GM21447 (cell line): ENCODE results near the gene SLC6A6.

Experiments used
- ATAC-seq: cut with Tn5 transposase; IDR thresholded peaks from one replicate; pipeline ENCODE4 v1.9.1; 2021; ENCODE audit not compliant: unreplicated experiment

The SLC6A6 gene

DNA sequence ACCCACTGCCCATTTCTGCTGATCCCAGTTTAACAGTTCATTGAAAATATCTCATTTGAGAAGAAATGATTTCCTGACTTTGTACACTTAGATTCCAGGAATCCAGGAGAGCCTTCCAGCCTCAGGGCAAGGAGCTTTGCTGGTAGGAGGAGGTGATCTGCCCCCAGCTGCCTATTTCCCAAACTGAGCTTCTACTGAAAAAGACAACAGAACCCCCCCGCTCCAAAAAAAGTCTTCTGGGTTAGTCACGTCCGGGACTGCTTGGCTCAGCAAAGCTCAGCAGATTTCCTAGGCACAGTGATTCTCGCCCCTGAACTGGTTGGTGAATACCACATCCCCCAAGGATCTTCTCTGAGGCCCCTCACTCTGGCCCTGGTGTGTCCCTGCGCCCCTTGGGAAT, 13.1 kb downstream of the SLC6A6 start:
- no peak for ATAC-seq

DNA sequence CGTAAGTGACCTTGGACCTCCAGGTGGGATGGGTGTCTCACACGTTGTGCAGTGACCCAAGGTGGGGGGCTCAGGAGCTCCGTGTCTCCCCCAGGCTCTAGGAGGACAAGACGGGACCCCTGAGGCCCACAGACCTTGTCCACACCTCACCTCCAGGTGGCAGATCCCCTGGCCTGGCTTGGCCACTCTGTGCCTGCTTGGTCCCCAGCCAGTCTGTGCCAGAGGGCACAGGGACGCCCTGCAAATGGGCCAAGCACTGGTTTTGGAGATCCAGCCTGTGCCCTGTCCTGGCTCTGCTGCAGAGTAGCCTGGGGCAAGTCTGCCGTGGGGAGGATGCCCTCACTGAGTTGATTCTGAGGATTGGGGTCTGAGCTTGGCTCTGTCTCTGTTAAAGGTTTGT, 14.0 kb downstream of the SLC6A6 start:
- no peak for ATAC-seq

DNA sequence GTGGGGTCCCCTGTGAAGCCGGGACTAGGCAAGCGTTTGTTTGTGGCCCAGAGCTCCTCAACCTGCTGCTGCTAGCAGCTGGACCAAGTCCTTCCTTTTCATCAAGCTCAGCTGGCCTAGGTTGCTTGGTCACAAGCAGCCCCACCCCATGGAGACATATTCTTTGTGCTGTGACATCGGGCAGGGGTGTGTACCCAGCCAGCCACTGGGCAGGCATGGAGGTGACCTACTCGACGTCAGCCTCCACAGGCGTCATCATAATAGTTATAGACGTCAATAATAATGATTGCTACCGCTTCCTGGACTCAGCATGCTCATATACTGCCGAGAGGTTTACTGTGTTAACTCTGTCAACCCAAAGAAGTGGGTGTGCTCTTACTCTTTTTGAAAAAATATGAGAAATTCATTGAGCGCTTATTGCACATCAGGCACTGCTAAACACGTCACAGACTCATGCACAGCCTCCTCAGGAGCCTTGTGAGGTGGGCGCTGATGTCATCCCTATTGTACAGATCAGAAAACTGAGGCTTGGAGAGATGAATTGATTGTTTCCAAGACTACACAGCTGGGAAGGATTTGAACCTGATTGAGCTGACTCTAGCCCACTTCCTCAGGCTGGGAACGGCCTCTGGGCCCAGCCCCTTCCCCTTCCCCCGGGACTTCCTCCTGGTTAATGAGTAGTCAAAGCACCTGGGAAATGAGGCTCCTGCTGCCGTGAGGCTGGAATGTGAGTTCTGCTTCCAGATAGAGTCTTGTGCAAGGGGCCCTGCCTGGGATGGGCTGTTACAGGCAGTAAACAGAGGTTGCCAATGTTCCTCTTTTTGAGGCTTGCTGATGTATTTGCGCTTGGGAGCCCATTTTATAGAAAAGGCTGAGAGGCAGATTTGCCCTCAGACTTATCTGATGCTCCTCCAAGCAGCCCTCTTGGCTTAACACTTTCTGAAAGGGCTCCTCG, 16.2 kb downstream of the SLC6A6 start:
- ATAC-seq, result no peak

DNA sequence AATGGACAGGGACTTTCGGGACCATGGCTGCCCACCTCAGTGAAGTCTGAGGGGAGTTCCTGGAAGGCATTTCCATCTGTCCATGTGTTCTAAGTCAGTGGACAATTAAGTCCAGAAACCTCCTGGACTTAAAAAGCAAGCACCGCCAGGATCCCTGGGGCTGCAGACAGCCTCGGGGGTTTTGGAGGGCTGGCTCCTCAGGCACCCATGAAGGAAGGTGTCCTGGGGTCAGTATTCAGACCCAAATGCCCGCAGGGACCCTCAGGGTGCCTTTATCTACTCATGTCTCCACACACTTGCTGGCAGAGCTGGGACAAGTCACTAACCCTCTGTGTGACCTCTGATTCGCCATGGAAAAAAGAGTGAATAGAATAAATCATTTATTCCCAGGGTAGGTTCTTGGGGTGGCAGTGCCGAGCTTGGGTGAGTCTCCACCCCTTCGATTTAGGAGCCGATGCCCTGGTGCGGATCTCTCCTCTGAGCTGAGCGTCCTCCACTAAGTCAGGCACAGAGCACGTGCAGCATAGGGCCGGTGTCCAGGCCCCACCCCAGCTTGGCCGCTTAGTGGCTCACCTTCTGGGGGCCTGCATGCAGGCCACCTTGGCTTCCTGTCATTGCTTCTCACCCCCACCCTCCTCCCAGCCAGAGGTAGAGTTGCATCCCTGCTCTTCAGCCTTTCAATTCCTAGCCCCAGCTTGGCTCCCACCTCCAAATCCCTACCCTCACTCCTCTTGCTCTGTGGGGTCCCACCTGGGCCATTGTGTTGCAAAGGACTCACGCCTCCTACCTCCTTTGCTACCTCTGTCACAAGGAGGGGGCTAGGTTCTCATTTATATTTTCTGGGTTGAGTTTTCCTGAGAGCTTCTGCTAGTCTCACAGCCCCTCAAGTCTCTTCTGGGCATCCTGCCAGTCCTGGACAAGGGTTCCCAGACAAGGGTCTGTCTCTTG, 19.9 kb downstream of the SLC6A6 start:
- ATAC-seq, result no peak

DNA sequence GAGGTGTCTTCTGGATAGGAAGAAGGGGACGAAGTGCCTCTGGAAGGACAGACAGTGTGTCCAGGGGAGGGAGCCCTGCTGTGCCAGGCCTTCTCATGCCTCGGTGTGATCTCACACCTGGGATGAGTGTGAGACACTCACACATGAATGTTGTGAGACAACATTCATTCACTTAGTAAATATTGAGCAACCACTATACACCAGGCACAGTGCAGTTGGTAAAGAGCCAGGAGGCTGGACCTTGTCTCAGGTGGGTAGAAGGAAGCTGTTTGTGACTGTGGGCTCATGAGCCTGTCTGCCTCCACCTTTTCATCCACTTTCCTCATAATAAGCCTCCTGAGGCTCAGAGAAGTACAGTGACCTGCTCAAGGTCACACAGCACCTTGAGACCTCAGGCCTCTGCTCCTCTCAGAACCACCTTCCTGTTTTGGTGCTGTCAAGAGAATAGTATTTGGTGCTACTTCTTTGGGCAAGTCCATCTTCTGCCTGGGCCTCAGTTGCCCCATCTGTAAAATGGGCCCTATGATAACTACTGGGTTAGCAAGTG, 20.9 kb downstream of the SLC6A6 start:
- no peak for ATAC-seq

DNA sequence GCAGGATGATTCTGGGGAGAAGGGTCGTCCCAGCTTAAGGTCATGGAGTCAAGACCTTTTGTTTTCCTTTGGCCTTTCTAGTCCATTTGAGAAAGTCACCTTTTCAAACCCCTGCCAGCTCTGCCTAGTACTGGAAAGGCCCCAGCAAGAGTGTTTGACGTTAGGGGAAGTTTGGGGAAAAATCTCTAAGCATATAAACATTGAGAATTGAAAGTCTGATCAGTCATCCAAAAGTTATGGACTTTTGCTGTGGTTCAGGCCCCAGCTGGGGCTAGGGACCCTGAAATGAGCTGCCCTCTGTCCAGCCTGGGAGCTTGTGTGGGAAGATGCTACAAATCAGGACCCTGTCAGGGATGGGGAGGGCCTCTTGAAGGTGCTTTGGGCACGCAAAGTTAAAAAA, 21.6 kb downstream of the SLC6A6 start:
- no peak for ATAC-seq

DNA sequence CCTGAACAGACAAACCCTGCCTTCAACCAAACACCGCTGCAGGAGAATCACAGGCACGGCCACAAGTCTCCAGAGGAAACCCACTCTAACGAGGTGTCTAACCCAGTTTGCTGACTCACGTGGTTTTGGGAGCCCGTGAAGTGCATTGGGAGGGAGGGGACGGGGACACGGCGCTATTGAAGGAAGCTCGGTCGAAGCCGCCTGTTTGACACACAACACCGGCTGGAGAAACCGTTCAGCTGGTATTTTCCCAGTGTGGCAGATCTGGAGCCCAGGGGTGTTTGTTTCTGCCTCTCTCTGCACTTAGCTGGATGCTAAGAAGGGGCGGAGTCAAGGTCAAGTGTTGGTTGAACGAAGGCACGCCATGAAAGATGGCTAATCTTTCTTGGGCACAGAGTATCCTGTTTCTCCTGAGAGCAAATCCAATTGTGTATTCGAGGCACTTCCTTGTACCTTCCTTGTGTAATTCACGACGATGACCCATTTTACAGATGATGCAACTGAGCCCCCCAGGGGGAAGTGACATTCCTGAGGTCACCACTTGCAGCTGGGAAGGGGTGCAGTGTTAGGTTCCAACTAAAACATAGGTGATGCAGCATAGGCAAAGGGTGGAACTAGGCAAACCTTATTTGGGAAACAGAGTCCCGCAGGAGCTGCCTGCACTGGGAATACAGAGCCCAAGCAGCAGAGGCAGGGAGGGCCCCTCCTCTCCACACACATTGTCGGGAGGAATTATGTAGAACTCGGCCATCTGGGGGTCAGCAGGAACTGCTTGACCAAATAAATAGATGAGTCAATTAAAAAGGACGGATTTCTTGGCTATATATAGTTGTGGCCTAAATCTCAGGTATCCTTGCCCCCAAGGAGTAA, 22.5 kb downstream of the SLC6A6 start:
- ATAC-seq, result no peak

DNA sequence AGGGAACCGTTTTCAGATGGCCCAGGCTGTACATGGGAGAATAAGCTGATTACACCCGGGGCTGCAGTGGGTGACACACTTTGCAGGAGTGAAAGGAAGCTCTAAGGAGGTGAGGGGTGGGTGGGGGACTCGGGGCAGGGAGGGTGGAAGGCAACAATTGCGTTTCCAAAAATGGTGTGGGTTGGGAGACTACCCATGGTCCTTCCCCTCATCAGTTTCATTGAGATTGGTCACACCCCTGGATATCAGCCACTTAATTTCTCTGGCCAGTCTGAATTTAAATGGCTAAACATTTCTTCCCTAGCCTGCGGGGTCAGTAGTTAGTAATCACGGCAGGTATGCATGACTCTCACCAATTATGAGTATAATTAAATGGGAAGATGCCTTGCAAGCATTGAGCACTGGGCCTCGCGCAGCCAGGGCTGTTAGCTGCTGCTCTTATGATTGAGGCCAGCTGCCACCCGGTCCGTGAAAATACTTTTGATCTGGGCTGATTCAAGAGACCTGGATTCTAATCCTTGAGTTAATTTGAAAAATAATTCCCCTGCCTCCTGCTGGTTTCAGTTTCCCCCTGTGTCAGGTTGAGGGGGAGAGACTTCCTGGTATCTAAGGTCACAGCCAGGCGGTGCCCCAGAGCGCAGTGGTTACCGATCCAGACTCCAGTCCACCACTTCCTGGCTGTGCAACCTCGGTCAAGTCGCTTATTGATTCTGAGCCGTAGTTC, 23.3 kb downstream of the SLC6A6 start:
- ATAC-seq, result peak; percentile 64

DNA sequence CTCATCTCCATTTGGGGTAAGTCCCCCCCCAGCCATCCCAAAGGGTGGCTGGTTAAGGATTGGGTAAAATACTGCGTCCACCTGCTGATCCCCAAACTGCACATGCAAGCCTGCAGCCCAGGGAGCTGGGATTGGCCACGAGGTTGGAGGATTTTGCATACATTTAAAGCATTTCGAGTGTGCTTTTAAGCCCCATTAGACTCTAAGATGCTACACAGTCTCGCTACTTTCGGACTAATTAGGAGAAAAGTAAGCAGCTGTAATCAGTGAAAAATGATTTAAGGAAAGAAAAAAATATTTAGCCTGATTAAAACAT, 23.9 kb downstream of the SLC6A6 start:
- ATAC-seq, result no peak

DNA sequence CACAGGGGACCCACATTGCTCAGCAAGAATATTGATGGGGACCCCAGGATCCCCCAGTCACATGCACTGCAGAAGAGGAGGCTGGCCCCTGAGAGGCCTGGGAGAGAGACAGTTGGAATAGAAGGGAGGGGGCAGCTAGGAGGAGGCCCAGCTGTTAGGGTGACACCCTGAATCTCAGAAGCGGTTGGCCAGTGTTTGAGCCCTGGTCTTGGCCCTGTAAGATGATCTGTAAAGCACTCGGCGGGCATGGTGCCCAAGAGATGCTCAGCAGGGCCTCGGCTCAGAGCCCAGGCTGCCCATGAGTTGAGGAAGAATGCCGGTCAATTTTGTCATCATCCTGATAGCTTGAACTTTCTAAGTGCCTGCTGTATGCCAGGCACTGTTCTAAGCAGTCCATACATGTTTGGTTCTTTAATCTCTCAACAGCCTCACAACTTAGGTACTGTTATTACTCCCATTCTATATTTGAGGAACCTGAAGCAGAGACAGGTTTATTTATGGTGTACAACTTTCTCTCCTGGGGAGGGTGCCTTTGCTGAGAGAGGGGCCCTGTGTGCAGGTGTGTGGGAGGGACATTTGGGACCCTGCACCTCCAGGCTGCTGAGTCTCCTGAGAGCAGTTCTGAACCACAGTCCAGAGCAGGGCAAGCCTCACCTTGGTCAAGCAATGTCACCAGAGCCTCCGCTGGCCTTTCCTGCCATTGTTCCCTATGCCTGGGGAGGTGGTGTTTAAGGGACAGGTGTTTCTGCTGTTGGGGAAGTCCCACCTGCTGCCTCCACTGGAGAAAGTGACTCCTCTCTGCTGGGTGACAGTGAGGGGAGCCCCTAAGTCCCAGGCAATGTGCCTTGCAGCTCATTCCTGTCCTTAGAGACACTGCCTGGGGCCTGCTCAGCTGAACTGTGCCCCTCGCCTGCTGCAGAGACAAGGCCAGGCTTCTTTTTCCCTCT, 26.0 kb downstream of the SLC6A6 start:
- no peak for ATAC-seq

DNA sequence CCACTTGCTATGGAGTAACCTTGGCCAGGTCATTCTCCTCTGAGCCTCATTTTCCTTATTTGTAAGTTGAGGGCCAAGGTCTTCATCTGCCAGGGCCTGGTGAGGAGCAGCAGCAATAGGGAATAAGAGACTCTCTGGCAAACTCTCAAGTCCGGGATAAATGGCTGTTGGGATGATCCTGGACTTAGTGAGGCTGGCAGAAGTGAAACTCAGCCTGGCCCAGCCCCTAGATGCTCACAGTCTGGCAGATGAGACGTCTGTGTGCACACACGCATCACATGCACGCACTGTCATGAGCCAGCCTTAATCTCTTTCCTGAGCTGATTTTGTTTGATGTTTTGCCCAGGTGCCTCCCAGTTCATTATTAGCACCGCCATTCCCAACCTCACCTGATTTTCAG, 26.8 kb downstream of the SLC6A6 start:
- no peak for ATAC-seq

DNA sequence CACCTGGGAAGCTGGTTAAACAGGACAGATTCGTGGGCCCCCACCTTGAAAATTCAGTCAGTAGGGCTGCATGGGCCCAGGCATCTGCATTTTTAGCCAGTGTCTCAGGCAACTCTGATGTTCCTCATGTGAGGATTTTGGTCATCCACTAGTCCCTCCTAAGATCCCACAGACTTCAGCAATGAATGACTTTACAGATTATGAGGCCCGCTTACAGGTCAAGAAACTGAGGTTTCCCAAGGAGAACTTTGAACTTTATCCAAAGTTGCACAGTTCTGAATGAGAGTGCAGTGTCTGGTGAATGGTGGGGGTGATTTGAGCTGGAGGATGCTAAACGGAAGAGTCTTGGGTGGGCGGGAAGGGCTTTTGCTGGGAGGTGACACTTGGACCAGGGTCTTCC, 27.2 kb downstream of the SLC6A6 start:
- no peak for ATAC-seq

DNA sequence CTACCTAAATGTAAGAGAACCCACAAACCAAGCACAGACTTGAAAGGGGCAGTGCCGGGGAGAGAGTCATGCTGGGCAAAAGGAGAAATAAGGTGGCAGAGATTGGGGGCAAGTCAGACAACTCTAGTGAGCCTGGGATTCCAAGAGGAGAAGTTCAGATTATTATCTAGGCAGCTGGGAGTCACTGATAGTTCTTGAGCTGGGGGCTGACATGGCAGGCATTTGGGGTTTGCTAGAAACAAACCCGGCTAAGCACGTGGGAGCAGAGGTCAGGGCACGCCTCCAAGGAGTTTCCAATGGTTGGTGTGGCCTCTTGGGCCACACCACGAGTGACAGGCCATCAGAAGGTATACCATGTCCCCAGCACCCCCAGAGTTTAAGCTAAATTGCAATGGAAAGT, 27.6 kb downstream of the SLC6A6 start:
- no peak for ATAC-seq

DNA sequence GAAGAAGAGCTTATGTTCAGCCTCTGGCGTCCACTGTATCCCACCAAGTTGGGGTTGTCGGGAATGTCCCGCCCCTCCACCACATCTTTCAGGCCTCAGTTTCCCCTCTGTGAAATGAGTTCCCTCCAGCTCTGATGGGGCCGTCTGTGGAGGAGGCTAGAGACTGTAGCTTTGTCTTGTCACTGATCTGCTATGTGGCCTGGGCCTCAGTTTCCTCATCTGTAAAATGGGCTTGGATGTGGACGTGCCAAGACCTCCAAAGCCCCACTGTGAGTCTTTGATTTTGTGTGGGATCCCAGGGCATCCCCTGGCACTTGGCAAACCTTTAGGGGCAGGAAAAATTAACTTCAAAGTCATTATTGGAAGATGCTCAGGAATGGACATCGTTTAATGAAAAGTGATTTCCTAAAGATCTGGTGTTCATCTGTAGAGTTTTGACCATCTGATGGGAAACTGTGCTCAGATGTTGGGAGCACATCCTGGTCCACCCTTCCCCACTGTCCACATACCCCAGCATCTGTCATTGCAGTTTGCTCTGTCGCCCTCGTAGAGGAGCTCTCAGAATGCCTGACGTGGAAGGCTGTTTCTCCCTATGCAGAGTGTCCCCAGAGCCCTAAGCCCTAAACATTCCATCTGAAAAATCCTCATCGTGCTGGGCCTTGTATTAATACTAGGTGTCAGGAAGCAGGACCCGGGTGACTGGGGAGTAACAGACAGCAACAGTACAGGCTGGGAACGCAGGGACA, 28.5 kb downstream of the SLC6A6 start:
- no peak for ATAC-seq

DNA sequence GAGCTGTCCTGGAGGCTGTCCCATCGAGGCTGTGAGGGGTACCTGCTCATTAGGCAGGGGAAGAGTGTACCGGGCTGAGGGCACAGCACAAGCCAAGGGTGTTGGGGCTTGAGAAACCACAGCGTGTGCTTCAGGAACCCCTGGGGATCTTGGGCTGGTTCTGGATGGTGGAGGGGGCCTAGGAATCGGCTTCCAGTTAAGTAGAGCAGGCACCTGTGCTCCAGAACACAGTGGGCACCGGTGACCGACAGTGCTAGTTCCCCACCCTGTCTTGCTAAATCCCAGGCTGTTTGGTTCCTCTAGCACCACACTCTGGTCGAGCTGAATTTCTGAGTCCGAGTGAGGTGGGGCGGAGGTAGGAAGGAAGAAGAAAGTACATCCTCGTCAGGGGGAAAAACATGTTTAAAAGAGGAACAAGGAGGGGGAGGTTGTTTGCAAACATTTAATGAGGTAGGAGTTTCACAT, 29.1 kb downstream of the SLC6A6 start:
- ATAC-seq, result peak; percentile 31

DNA sequence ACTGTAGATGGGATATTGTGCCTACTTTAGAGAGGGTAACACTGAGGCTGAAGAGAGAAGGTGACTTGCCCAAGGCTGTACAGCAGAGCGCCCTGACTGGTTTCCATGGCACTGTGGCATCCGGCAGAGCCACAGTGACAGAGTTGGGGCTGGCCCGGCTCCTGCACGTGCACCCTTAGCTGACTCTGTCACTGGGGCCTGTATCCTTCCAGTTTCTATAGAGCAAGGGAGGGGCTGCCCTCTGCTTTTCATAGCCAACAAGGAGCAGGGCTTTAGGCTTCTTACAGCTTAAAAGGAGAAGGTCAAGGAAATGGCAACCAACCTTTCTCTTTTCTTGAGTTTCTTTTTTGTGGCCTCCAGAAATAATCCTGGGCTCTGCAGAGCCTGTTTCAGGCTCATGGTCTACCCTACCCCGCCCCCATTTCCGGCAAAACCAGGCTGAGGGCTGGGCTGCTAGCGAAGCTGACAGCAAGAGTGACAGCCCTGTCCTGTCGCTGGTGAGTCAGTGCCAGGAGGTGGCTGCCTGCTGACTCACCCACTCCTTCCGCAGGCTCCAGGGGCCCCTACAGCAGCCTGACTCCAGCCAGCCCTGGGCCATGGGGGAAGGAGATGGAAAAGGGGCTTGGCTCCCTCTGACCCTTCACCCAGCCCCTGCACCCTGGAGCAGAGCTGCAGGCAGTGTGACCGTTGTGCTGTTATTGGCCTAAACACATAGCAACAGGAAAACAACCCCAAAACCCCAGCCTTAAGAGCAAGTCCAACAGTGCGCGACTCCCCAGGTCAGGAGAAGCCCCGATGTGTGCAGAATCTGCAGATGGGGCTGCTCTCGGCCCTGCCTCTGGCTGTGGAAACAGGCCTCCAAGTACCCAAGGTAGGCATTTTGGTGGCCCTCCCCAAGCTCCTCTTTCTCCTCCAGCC, 29.8 kb downstream of the SLC6A6 start:
- peak; percentile 75 for ATAC-seq

DNA sequence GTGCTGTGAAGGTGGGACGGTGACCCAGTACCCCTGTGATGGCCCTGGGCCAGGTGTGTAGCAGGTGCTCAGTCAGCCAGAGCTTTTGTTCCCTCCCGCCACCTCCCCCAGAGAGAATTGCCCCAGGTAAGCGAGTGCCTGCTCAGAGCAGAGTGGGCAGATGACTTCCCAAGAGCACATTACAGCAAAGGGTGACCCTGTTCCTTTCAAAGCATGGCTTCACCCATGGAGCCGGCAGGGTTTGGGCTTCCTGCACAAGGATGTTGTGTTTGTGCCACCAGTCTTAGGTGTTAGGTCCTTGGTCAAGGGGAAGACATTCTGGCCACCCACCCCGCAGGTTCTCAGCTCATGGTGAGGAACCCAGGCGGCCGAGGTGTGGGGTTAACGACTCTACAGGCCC, 30.7 kb downstream of the SLC6A6 start:
- ATAC-seq, result no peak
